ENCODE data around the gene RNGTT. TPM values are rescaled to one million over a fixed set of nuclear protein-coding genes. Genes with fewer than 3 reads are reported as not detected.

RNGTT gene
- total and polyA plus RNA-seq, 12 donors = 2.6 to 29.6 (median 14.2) TPM

- WGBS, 4 donors = 89 to 93% (median 91%) methylated on average over 2 of the region's 2 CpGs
- intact Hi-C loops (cut with DNase I) = no loop called here
- Histone ChIP-seq H3K4me1 (replicated peaks in 1 of 2) (no peaks in the 10 kb centered on the region), H3K4me3 (no peak overlapping the region), H3K27me3 (no peaks in the 10 kb centered on the region), H3K9me3 (replicated peaks in 1 of 3) (no peaks in the 10 kb centered on the region), H3K27ac (no peak overlapping the region), H3K36me3 (replicated peaks in 1 of 2) (no peaks in the 10 kb centered on the region)
- DNase-seq = no peak
- TF ChIP-seq POLR2A (IDR thresholded peaks at IDR 0.05) = no peak
- TF ChIP-seq, protein P1, sequence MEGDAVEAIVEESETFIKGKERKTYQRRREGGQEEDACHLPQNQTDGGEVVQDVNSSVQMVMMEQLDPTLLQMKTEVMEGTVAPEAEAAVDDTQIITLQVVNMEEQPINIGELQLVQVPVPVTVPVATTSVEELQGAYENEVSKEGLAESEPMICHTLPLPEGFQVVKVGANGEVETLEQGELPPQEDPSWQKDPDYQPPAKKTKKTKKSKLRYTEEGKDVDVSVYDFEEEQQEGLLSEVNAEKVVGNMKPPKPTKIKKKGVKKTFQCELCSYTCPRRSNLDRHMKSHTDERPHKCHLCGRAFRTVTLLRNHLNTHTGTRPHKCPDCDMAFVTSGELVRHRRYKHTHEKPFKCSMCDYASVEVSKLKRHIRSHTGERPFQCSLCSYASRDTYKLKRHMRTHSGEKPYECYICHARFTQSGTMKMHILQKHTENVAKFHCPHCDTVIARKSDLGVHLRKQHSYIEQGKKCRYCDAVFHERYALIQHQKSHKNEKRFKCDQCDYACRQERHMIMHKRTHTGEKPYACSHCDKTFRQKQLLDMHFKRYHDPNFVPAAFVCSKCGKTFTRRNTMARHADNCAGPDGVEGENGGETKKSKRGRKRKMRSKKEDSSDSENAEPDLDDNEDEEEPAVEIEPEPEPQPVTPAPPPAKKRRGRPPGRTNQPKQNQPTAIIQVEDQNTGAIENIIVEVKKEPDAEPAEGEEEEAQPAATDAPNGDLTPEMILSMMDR (IDR thresholded peaks at IDR 0.05) = no peak
These were observed 103.1 kb downstream of the RNGTT start for GRCh38 chr6:88860310-88860709.

DNA sequence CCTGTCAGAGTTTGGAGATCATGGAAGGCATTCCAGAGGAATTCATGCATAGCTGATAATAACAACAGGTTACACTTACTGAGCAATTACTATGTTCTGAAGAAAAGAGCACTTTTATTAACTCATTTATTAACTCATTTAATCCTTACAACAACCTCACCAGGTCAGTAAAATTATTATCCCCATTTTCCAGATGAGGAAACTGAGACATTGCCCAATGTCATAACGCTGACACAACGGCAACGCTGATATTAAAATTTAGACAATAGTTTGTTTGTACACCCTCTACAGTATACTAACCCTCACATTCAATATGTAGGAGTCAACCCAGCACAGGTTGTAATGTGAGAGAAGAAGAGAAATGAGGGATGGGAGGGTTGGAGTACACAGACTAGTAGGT is 105.0 kb downstream of the RNGTT start:
- Histone ChIP-seq H3K36me3 (replicated peaks in 1 of 2) (no peaks in the 10 kb centered on the region), H3K27ac (no peak overlapping the region), H3K4me1 (replicated peaks in 1 of 2) (no peaks in the 10 kb centered on the region), H3K9me3 (replicated peaks in 1 of 3) (no peaks in the 10 kb centered on the region), H3K27me3 (no peaks in the 10 kb centered on the region), H3K4me3 (no peak overlapping the region)
- 95 to 99% (median 98%) methylated on average over 3 of the region's 3 CpGs for WGBS, 4 donors
- intact Hi-C loops (cut with DNase I) = no loop called here
- DNase-seq = no peak
- no peak for TF ChIP-seq POLR2A (IDR thresholded peaks at IDR 0.05)
- TF ChIP-seq, protein P1 (IDR thresholded peaks at IDR 0.05) = no peak

- Histone ChIP-seq H3K9me3 (replicated peaks in 1 of 3) (no peaks in the 10 kb centered on the region), H3K4me3 (no peak overlapping the region), H3K36me3 (replicated peaks in 1 of 2) (no peaks in the 10 kb centered on the region), H3K27ac (no peak overlapping the region), H3K4me1 (replicated peaks in 1 of 2) (peaks cover 0 to 4% of the 10 kb centered on the region in 2 donors), H3K27me3 (no peaks in the 10 kb centered on the region)
- no peak for DNase-seq
- no peak for TF ChIP-seq POLR2A (IDR thresholded peaks at IDR 0.05)
- TF ChIP-seq, protein P1 (IDR thresholded peaks at IDR 0.05) = no peak
- intact Hi-C loops (cut with DNase I) = no loop called here
- 85 to 94% (median 85%) methylated on average over 1 of the region's 1 CpG for WGBS, 4 donors
These were observed 106.9 kb downstream of the RNGTT start for GRCh38 chr6:88856566-88856965.

DNA sequence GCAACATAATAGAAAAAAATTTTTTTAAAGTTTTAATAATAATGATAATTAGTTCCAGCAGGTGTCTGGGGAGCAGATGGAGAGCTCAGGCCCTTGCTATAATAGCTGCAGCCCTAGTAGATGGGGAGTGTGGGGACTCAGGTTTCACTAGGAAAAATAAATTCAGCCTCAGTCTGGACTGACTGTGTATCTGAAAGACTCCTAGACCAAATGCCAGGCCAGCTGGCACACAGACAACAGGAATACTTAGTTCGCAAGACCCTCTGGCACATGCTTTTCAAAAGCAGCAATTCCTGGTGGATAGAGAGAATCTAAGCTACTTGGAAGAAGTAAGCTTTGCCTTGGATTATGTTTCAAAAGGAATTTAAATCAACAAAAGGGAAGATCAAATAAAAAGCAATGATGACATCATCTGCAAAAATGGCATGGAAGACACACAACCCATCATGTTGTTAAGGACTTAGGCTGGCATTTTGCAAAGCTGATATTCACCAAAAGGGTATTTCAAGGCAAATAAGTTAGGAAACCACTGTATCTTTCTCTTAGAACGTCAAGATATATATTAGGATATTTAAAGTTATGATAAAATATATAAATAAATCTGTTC is 107.8 kb downstream of the RNGTT start:
- no peak overlapping the region for H3K27ac ChIP-seq
- no peaks in the 10 kb centered on the region for H3K27me3 ChIP-seq
- no peaks in the 10 kb centered on the region for H3K36me3 ChIP-seq (replicated peaks in 1 of 2)
- no peak for DNase-seq
- no peak overlapping the region for H3K4me3 ChIP-seq
- H3K4me1 ChIP-seq (replicated peaks in 1 of 2) = peaks cover 0 to 7% of the 10 kb centered on the region in 2 donors
- 85 to 97% (median 91%) methylated on average over 2 of the region's 2 CpGs for WGBS, 4 donors
- TF ChIP-seq POLR2A (IDR thresholded peaks at IDR 0.05) = no peak
- TF ChIP-seq, protein P1 (IDR thresholded peaks at IDR 0.05) = no peak
- intact Hi-C loops (cut with DNase I) = no loop called here
- H3K9me3 ChIP-seq (replicated peaks in 1 of 3) = no peaks in the 10 kb centered on the region
